Type B pancreatic cell (in vitro differentiated cells): ENCODE measurements around the gene KRT36. TPM values are rescaled to one million over a fixed set of nuclear protein-coding genes. Genes with fewer than 3 reads are reported as not detected.

ENCODE experiments used
- DNase-seq: peaks from one replicate; pipeline ENCODE4 v3.0.0; 2021; ENCODE audit warnings: mixed read lengths; ENCODE audit not compliant: unreplicated experiment; ENCODE audit errors: extremely low spot score
- H3K27ac Mint-ChIP-seq: 2 replicates; pipeline ENCODE4 v1.8.0; 2021; ENCODE audit warnings: mild to moderate bottlenecking, mixed read lengths
- H3K27me3 Mint-ChIP-seq: 2 replicates; pipeline ENCODE4 v1.8.0; 2021; ENCODE audit warnings: mixed read lengths
- H3K36me3 Mint-ChIP-seq: 2 replicates; pipeline ENCODE4 v1.8.0; 2021; ENCODE audit warnings: mixed read lengths
- H3K4me1 Mint-ChIP-seq: one replicate; pipeline ENCODE4 v1.8.0; 2021; ENCODE audit warnings: mixed read lengths; ENCODE audit not compliant: unreplicated experiment
- H3K4me3 Mint-ChIP-seq: 2 replicates; pipeline ENCODE4 v1.8.0; 2021; ENCODE audit warnings: mild to moderate bottlenecking, mixed read lengths
- H3K9me3 Mint-ChIP-seq: 2 replicates; pipeline ENCODE4 v1.8.0; 2021; ENCODE audit warnings: mixed read lengths
- microRNA-seq: library from miRNA; unstranded; fragments of <30 nt; microRNA quantifications from one replicate; pipeline ENCODE4, GENCODE V29; 2020
- total RNA-seq: library from RNA; stranded (reverse); gene quantifications from 2 replicates; pipeline ENCODE4 v1.2.1, GENCODE V29; 2021; ENCODE audit warnings: low replicate concordance
- TF ChIP-seq, protein P1 (sequence below): fragments of 200-600 bp; sonication (generic); conservative IDR thresholded peaks from 2 replicates; pipeline ENCODE4 v1.5.0; 2021; ENCODE audit warnings: antibody characterized with exemption, mild to moderate bottlenecking

Gene KRT36
- total RNA-seq, 1 donor from 2014 or later = 0.17 TPM

DNA sequence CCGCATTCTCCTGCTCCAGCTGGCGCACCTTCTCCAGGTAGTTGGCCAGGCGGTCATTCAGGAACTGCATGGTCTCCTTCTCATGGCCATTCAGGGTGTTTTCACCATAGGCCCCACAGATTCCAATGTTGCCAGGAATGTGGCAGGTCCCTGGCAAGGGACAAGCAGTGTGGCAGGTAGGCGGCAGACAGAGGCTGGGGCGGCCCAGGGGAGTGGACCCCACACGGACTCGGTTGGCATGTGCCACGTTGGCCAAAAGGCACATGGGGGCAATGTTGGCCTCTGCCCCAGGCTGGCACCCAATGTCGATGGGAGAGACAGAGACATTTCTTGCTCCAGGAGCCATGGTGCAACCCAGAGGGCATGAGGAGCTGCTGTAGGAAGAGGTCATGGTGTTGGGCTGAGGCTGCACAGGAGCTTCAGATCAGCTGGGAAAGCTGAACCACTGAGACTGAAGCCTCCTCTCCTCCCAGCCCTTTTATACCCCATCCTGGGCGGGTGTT, 49.1 kb downstream of the KRT36 start, which contains the start of gene KRT38:
Gene KRT38 (minus strand): TSS at position 453 of the 503 bp plus-strand sequence. CDS start 62 bp downstream, at position 391.
- no peaks in the 10 kb centered on the region for H3K27me3 Mint-ChIP-seq
- H3K4me3 Mint-ChIP-seq = no peak within 1 kb of the TSS
- H3K4me1 Mint-ChIP-seq = no peaks in the 10 kb centered on the region
- no peaks in the 10 kb centered on the region for H3K9me3 Mint-ChIP-seq
- H3K36me3 Mint-ChIP-seq = no peaks in the 10 kb centered on the region
- no peak for DNase-seq
- H3K27ac Mint-ChIP-seq = no peak within 1 kb of the TSS
- TF ChIP-seq, protein P1, sequence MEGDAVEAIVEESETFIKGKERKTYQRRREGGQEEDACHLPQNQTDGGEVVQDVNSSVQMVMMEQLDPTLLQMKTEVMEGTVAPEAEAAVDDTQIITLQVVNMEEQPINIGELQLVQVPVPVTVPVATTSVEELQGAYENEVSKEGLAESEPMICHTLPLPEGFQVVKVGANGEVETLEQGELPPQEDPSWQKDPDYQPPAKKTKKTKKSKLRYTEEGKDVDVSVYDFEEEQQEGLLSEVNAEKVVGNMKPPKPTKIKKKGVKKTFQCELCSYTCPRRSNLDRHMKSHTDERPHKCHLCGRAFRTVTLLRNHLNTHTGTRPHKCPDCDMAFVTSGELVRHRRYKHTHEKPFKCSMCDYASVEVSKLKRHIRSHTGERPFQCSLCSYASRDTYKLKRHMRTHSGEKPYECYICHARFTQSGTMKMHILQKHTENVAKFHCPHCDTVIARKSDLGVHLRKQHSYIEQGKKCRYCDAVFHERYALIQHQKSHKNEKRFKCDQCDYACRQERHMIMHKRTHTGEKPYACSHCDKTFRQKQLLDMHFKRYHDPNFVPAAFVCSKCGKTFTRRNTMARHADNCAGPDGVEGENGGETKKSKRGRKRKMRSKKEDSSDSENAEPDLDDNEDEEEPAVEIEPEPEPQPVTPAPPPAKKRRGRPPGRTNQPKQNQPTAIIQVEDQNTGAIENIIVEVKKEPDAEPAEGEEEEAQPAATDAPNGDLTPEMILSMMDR = no peak

GRCh38 chr17:41439375-41439774, 50.3 kb downstream of the KRT36 start:
- no peaks in the 10 kb centered on the region for H3K36me3 Mint-ChIP-seq
- peaks cover 4% of the 10 kb centered on the region for H3K4me1 Mint-ChIP-seq
- TF ChIP-seq, protein P1 = no peak
- H3K27me3 Mint-ChIP-seq = no peaks in the 10 kb centered on the region
- H3K27ac Mint-ChIP-seq = no peak overlapping the region
- no peak for DNase-seq
- no peak overlapping the region for H3K4me3 Mint-ChIP-seq
- no peaks in the 10 kb centered on the region for H3K9me3 Mint-ChIP-seq

GRCh38 chr17:41437769-41438168, 51.9 kb downstream of the KRT36 start:
- Mint-ChIP-seq H3K27me3 (peaks cover 3% of the 10 kb centered on the region), H3K27ac (no peak overlapping the region), H3K9me3 (no peaks in the 10 kb centered on the region), H3K36me3 (no peaks in the 10 kb centered on the region), H3K4me3 (no peak overlapping the region), H3K4me1 (peaks cover 8% of the 10 kb centered on the region)
- DNase-seq = no peak
- TF ChIP-seq, protein P1 = no peak

GRCh38 chr17:41437254-41437653, 52.5 kb downstream of the KRT36 start:
- no peak for DNase-seq
- Mint-ChIP-seq H3K4me1 (peaks cover 8% of the 10 kb centered on the region), H3K36me3 (no peaks in the 10 kb centered on the region), H3K27ac (no peak overlapping the region), H3K27me3 (peaks cover 3% of the 10 kb centered on the region), H3K4me3 (no peak overlapping the region), H3K9me3 (no peaks in the 10 kb centered on the region)
- TF ChIP-seq, protein P1 = no peak

Small RNA genes lying within 50 kb of the gene (microRNA-seq; reads per million reads assigned to microRNA genes)
- 61.1 reads per million, percentile 57 among the genes with 10 or more reads in this experiment for gene MIR6510

Other genes with a start within 250 kb of the KRT36 start
- gene KRTAP9-4, start 240.2 kb downstream of the KRT36 start, total RNA-seq = not detected in 2 replicates
- not detected in 2 replicates for gene KRTAP9-9, start 234.5 kb downstream of the KRT36 start, total RNA-seq
- not detected in 2 replicates for gene KRTAP9-6, start 224.5 kb downstream of the KRT36 start, total RNA-seq
- not detected in 2 replicates for gene KRTAP9-7, start 214.2 kb downstream of the KRT36 start, total RNA-seq
- gene KRTAP29-1, start 187.1 kb downstream of the KRT36 start, total RNA-seq = not detected in 2 replicates
- not detected in 2 replicates for gene KRTAP16-1, start 180.6 kb downstream of the KRT36 start, total RNA-seq
- gene KRTAP17-1, start 174.2 kb downstream of the KRT36 start, total RNA-seq = not detected in 2 replicates
- 0.24 and 1.9 TPM in 2 replicates for gene KRT33A, start 139.1 kb downstream of the KRT36 start, total RNA-seq
- gene KRT33B, start 120.1 kb downstream of the KRT36 start, total RNA-seq = not detected in 2 replicates
- not detected in 2 replicates for gene KRT34, start 107.6 kb downstream of the KRT36 start, total RNA-seq
- gene KRT31, start 92.3 kb downstream of the KRT36 start, total RNA-seq = 0.79 TPM in 1 of 2 replicates, not detected in the other
- gene KRT37, start 65.3 kb downstream of the KRT36 start, total RNA-seq = not detected in 2 replicates
- not detected in 2 replicates for gene KRT38, start 48.9 kb downstream of the KRT36 start, total RNA-seq
- gene KRT32, start 22.5 kb downstream of the KRT36 start, total RNA-seq = 0.17 and 0.83 TPM in 2 replicates
- gene KRT35, start 8.8 kb downstream of the KRT36 start, total RNA-seq = not detected in 2 replicates
- gene KRT13, start 15.7 kb upstream of the KRT36 start, total RNA-seq = 869 and 1,618 TPM in 2 replicates
- 208 and 840 TPM in 2 replicates for gene KRT15, start 29.0 kb upstream of the KRT36 start, total RNA-seq
- gene KRT19, start 38.4 kb upstream of the KRT36 start, total RNA-seq = 750 and 2,036 TPM in 2 replicates
- gene KRT9, start 82.1 kb upstream of the KRT36 start, total RNA-seq = 0.85 and 7.4 TPM in 2 replicates
- 0.19 and 0.64 TPM in 2 replicates for gene KRT14, start 97.0 kb upstream of the KRT36 start, total RNA-seq
- gene KRT16, start 122.9 kb upstream of the KRT36 start, total RNA-seq = 1.5 and 9.2 TPM in 2 replicates
- gene KRT17, start 134.7 kb upstream of the KRT36 start, total RNA-seq = 512 and 3,327 TPM in 2 replicates
- gene EIF1, start 199.0 kb upstream of the KRT36 start, total RNA-seq = 677 and 972 TPM in 2 replicates
- 119 and 193 TPM in 2 replicates for gene GAST, start 222.4 kb upstream of the KRT36 start, total RNA-seq
- gene HAP1, start 244.7 kb upstream of the KRT36 start, total RNA-seq = 4.3 and 11.6 TPM in 2 replicates